ENCODE data around the gene CELSR1.

CELSR1 gene

DNA sequence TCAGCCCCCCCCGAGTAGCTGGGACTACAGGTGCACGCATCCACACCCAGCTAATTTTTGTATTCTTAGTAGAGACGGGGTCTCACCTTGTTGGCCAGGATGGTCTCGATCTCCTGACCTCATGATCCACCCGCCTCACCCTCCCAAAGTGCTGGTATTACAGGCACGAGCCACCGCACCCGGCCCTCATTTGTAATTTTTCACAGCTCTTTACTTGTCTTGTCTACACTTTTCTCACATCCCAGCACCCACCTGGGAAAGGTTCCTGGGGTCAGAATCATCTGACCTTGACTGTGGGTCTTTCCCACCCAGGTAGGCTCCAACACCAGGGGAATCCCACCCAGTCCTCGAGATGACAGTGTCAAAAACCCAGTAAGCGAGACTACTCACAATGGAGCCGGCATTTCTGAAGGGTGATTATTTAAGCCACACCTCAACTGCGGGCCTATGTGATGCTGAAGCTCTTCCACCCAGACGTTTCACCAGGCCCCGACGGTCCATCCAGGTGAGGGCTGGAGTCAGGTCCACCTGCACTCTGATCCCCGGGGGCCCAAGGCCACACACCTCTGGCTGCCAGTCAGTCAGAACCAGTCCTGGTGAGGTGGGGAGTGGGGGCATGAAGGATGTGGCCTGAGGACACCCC lies 23.4 kb downstream of the CELSR1 start:
- TF ChIP-seq, protein P1, sequence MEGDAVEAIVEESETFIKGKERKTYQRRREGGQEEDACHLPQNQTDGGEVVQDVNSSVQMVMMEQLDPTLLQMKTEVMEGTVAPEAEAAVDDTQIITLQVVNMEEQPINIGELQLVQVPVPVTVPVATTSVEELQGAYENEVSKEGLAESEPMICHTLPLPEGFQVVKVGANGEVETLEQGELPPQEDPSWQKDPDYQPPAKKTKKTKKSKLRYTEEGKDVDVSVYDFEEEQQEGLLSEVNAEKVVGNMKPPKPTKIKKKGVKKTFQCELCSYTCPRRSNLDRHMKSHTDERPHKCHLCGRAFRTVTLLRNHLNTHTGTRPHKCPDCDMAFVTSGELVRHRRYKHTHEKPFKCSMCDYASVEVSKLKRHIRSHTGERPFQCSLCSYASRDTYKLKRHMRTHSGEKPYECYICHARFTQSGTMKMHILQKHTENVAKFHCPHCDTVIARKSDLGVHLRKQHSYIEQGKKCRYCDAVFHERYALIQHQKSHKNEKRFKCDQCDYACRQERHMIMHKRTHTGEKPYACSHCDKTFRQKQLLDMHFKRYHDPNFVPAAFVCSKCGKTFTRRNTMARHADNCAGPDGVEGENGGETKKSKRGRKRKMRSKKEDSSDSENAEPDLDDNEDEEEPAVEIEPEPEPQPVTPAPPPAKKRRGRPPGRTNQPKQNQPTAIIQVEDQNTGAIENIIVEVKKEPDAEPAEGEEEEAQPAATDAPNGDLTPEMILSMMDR (IDR thresholded peaks at IDR 0.05; ENCODE audit: insufficient read depth, missing control alignments): no peak
- FAIRE-seq (no peak), DNase-seq (ENCODE audit: insufficient read length, low spot score) (no peak)

DNA sequence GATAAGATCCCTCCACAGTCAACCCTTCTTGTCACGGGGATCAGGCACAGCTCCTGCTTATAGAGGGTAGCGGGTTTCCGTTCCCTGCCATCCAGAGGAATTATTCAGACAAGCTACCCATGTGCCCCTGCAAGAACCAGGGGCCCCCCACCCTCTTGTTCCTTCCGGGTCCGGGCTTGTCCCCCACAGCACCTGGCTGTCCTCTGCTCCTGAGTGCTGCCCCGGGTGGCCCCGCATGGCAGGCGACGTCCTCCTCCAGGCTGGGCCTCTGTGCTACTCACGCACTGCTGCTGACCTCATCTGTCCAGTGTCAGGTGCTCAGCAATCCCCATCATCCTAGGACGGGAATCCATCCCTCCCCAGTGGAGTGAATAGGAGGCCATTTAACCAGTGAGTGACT lies 24.7 kb downstream of the CELSR1 start:
- DNase-seq (ENCODE audit: insufficient read length, low spot score) (no peak), FAIRE-seq (no peak)
- TF ChIP-seq, protein P1 (IDR thresholded peaks at IDR 0.05; ENCODE audit: insufficient read depth, missing control alignments): no peak

DNA sequence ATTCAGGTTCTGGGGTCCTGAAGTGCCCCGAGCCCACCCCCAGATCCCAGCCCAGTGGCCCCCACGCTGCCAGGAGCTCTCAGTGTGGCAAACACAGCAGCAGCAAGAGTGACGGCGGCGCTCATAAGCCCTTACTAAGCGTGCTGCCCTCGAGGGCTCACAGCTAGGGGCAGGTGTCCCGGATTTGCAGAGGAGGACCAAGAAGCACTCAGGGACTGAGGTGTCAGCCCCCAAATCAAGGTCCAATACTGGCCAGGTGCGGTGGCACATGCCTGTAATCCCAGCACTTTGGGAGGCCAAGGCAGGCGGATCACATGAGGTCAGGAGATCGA lies 25.4 kb downstream of the CELSR1 start:
- TF ChIP-seq, protein P1 (IDR thresholded peaks at IDR 0.05; ENCODE audit: insufficient read depth, missing control alignments): no peak
- DNase-seq (ENCODE audit: insufficient read length, low spot score) (no peak), FAIRE-seq (no peak)

DNA sequence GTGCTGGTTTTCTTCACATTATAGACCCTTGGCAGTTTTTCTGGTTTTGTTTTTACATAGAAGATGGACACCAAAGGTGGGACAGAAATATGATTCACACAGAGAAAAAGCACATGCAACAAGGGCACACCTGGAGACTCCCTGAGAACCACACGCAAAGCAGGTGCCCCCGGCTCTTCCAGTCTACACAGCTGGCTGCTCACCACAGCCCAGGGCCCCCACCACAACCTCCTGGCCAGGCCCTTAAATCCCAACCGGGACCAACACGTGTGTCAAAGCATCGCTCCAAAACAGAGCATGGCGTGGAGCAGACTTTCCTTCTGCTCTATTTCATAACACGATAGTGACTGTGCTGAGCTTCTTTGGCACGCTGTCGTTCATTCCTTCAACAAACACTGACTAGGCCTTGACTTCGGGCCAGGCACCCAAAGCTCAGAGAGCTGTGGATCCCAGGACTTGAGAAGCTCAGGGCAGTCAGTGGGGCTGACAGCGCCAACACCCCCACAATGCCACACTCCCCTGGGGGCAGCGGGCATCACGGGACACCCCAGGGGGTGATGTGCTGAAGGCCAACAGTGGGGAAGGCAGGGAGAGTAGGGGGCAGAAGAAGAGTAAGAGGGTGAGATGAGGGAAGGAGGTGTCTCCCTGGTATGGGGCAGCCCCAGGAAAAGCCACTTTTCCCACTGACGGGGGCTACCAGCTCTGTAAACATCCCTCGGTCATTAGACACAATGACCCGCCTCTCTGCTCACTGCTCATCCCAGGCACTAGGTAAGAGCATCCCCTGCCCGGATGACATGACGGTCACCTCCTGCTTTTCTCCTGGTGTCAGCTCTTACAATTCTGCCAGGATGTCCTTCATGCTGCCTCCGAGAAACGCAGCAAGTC lies 26.0 kb downstream of the CELSR1 start:
- TF ChIP-seq, protein P1 (IDR thresholded peaks at IDR 0.05; ENCODE audit: insufficient read depth, missing control alignments): no peak
- FAIRE-seq: no peak
- DNase-seq (ENCODE audit: insufficient read length, low spot score): no peak

DNA sequence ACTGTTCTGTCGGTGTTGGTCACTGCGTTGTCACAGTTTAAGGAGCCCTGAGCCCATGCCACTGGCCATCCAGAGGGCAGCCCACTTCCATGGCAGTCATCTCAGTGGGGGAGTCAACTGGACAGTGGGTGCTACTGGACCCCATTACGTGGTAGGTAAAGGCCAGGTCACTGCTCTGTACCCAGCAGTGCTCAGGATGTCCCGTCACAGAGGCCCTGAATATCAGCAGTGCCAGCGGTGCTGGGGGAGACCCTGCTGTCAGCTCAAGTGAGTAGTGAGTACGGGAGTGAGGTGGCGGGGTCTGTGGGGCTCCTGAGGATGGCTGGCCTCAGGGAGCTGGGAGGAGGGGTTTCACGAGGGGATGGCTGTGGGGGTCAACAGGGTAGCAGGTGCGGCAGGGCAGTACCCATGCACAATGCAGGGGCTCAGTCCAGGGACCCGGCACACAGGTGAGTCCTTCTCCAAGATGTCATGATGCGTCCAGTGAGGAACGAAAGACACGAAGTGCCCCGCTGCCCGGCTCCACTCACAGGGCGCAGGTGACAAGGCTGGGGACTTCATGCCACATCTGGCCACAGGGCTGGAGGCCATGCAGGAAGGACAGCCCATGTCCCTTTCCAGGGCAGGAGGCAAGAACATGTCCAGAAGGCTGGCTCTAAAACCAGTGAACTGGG lies 27.9 kb downstream of the CELSR1 start:
- TF ChIP-seq, protein P1 (IDR thresholded peaks at IDR 0.05; ENCODE audit: insufficient read depth, missing control alignments): no peak
- no peak for DNase-seq (ENCODE audit: insufficient read length, low spot score)
- no peak for FAIRE-seq

DNA sequence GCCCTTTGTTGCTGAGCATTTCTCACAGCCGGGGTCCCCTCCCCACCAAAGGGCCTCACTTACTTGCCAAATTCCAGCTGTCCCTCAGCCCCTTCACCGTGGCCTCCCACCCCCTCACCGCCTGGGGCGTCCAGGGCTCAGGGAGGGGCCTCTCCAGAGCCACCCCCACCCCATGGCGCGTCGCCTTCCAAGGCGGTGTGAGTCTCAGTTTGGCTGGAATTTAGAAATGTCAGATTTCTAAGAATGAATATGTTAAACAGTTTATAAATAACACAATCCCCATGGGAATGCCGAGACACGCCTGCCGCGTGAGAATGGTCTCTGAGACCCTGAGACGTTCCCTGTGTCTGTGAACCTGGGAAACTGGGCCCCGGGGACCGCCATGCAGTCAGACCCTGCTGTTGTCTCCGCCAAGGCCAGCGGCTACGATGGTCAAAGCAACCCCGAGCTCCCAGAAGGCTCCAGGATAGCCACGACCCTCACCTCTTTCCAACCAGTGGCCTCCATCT lies 28.9 kb downstream of the CELSR1 start:
- FAIRE-seq (no peak), DNase-seq (ENCODE audit: insufficient read length, low spot score) (no peak)
- TF ChIP-seq, protein P1 (IDR thresholded peaks at IDR 0.05; ENCODE audit: insufficient read depth, missing control alignments): no peak
